Adrenal gland (tissue), 12 donors: ENCODE results near the gene ZNF253. TPM values are rescaled to one million over a fixed set of nuclear protein-coding genes. Genes with fewer than 3 reads are reported as not detected.
"Not testable (repeated sequence)": the region's sequence is repeated elsewhere in the genome, so short reads cannot be mapped to it uniquely, and the experiment has no call there.

Source experiments
- DNase-seq, 7 donors: peaks; one replicate each; pipeline ENCODE4 v3.0.0-alpha.2; 2019 to 2020
- H3K27ac ChIP-seq, 5 donors: fragments of 200-600 bp; sonication (generic) in 4 of 5; 1 replicate in 3 of 5; 2 replicates in 2 of 5; pipeline versions ENCODE4 v1.5.1 to v1.8.0; 2016 to 2020; ENCODE audit warnings: mild to moderate bottlenecking in 1 of 5
- H3K27me3 ChIP-seq: fragments of 200-600 bp; 2 replicates; pipeline ENCODE4 v1.8.0; 2021
- H3K36me3 ChIP-seq, 2 donors: fragments of 200-600 bp; replicated peaks in 1 of 2; 1 replicate in 1 of 2; 2 replicates in 1 of 2; pipeline versions ENCODE4 v1.5.1 to v1.8.0; 2018 to 2022
- H3K4me1 ChIP-seq, 2 donors: fragments of 200-600 bp; replicated peaks in 1 of 2; 1 replicate in 1 of 2; 2 replicates in 1 of 2; pipeline versions ENCODE4 v1.5.1 to v1.8.0; 2018 to 2021
- H3K4me3 ChIP-seq, 4 donors: fragments of 200-600 bp; sonication (generic) in 3 of 4; one replicate each; pipeline ENCODE4 v1.5.1; 2016 to 2018
- H3K9me3 ChIP-seq, 3 donors: fragments of 200-600 bp; sonication (generic) in 1 of 3; replicated peaks in 1 of 3; 1 replicate in 2 of 3; 2 replicates in 1 of 3; pipeline versions ENCODE4 v1.5.1 to v1.8.0; 2016 to 2021
- POLR2A ChIP-seq, 2 donors: fragments of 450-650 bp; IDR thresholded peaks; one replicate each; pipeline ENCODE4 v1.6.1; 2017; ENCODE audit warnings: antibody characterized with exemption in 2 of 2, mild to moderate bottlenecking in 2 of 2, moderate library complexity in 1 of 2
- WGBS, 4 donors: extraction: QIAGEN DNeasy Blood & Tissue Kit in 2 of 4; methylation state at CpG; one replicate each; pipeline versions ENCODE4 v1.1.5 to v1.1.7; 2013 to 2017; 5-methylcytosine and 5-hydroxymethylcytosine counted together
- intact Hi-C, 2 donors: fragments of 100-400 bp; cut with DNase I; formaldehyde crosslinking; loops; one replicate each; pipeline versions ENCODE4 v1.14.1 to v1.15.0; 2022 to 2023
- polyA plus RNA-seq, 3 donors: library from polyadenylated mRNA; stranded (reverse); fragments of 200-250 nt in 2 of 3; fragments of 350-450 nt in 1 of 3; fragmentation: Illumina TruSeq in 1 of 3; extraction: RNeasy Lipid Tissue Mini Kit (QIAGEN cat#74804) in 1 of 3; gene quantifications; one replicate each; pipeline ENCODE4 v1.2.3, GENCODE V29; 2013 to 2014
- total RNA-seq, 9 donors: library from RNA; depleted of rRNA in 4 of 9; stranded (reverse); fragments of >200 nt in 4 of 9; fragments of 120-200 nt in 1 of 9; fragmentation: NEBNext Ultra II Directional in 1 of 9; extraction: Animal tissue kit (Norgen Biotek cat#: 25700) in 1 of 9; gene quantifications; one replicate each; pipeline versions ENCODE4 v1.1.0 to v1.2.4, GENCODE V29; 2013 to 2023
- TF ChIP-seq, protein P1 (sequence below), 6 experiments: fragments of 450-650 bp in 4 of 6; fragments of 200-600 bp in 2 of 6; sonication (generic) in 1 of 6; IDR thresholded peaks; 1 replicate in 5 of 6; 2 replicates in 1 of 6; pipeline versions ENCODE4 v1.5.1 to v1.8.0; 2016 to 2021; ENCODE audit warnings: antibody characterized with exemption in 6 of 6, mild to moderate bottlenecking in 2 of 6, moderate library complexity in 1 of 6
- donor health status: healthy with polysubstance abuse.
- donor health status: Bipolar disorder and iron deficiency.
- donor health status: DM: yes; HTN: yes; CAD: no.
- donor health status: DM: no; HTN: no; CAD: no.
- donor health status: DM: no; HTN: no; CAD: no.
- donor health status: DM: yes; HTN: yes; CAD: no.

ZNF253 gene
- total and polyA plus RNA-seq, 12 donors: 2.7 to 19.7 (median 14.4) TPM

DNA sequence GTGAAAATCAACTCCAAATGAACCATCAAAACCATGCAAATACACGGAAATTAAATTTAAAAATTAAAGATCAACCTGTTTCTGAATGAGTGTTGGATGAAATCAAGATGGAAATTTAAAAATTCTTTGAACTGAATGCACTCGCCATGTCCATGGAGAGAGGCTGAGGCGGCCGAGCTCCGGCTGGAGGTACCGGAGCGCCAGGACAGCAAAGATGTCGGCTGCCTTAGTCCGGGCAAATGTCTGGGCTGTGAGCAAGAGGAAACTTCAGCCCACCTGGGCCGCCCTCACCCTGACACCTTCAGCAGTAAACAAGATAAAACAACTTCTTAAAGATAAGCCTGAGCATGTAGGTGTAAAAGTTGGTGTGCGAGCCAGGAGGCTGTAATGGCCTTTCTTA is 38.8 kb upstream of the ZNF253 start:
- intact Hi-C loops: no loop called here
- Histone ChIP-seq H3K4me3 (no peak overlapping the region), H3K27me3 (no peaks in the 10 kb centered on the region), H3K4me1 (peaks cover 3 to 4% of the 10 kb centered on the region in 2 donors), H3K36me3 (no peaks in the 10 kb centered on the region), H3K27ac (no peak overlapping the region), H3K9me3 (peaks cover 0 to 10% (median 5%) of the 10 kb centered on the region in 3 donors)
- TF ChIP-seq, protein P1, sequence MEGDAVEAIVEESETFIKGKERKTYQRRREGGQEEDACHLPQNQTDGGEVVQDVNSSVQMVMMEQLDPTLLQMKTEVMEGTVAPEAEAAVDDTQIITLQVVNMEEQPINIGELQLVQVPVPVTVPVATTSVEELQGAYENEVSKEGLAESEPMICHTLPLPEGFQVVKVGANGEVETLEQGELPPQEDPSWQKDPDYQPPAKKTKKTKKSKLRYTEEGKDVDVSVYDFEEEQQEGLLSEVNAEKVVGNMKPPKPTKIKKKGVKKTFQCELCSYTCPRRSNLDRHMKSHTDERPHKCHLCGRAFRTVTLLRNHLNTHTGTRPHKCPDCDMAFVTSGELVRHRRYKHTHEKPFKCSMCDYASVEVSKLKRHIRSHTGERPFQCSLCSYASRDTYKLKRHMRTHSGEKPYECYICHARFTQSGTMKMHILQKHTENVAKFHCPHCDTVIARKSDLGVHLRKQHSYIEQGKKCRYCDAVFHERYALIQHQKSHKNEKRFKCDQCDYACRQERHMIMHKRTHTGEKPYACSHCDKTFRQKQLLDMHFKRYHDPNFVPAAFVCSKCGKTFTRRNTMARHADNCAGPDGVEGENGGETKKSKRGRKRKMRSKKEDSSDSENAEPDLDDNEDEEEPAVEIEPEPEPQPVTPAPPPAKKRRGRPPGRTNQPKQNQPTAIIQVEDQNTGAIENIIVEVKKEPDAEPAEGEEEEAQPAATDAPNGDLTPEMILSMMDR (IDR thresholded peaks at IDR 0.05): no peak
- TF ChIP-seq POLR2A (IDR thresholded peaks at IDR 0.05): no peak
- 89 to 91% (median 90%) methylated on average over 11 of the region's 11 CpGs for WGBS, 4 donors
- DNase-seq: no peak

DNA sequence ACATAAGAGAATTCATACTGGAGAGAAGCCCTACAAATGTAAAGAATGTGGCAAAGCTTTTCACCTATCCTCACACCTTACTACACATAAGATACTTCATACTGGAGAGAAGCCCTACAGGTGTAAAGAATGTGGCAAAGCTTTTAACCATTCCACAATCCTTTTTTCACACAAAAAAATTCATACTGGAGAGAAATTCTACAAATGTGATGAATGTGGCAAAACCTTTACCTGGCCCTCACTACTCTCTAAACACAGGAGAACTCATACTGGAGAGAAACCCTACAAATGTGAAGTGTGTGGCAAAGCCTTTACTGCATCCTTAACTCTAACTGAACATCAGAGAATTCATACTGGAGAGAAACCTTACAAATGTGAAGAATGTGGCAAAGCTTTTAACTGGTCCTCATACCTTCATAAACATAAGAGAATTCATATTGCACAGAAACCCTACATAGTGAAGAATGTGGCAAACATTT is 30.1 kb upstream of the ZNF253 start:
- peaks cover 9 to 57% (median 26%) of the 10 kb centered on the region in 3 donors for H3K9me3 ChIP-seq
- DNase-seq: no peak
- no peaks in the 10 kb centered on the region for H3K27me3 ChIP-seq
- TF ChIP-seq POLR2A (IDR thresholded peaks at IDR 0.05): no peak
- TF ChIP-seq, protein P1 (IDR thresholded peaks at IDR 0.05): no peak
- H3K4me3 ChIP-seq: no peak overlapping the region
- intact Hi-C loops: no loop called here
- H3K36me3 ChIP-seq: no peaks in the 10 kb centered on the region
- no peak overlapping the region for H3K27ac ChIP-seq
- H3K4me1 ChIP-seq: no peaks in the 10 kb centered on the region

DNA sequence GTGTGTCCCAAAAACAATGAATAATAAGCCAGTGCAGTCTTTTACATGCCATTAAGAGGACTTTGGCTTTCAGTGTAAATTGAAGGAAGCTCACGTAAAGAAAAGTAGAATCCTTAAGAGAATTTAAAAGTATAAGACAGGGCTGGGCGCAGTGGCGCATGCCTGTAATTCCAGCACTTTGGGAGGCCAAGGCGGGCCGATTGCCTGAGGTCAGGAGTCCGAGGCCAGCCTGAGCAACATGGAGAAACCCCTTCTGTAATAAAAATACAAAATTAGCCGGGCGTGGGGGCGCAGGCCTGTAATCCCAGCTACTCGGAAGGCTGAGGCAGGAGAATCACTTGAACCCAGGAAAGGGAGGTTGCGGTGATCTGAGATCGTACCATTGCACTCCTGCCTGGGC is 17.9 kb upstream of the ZNF253 start:
- Histone ChIP-seq H3K9me3 (no peaks in the 10 kb centered on the region), H3K4me1 (no peaks in the 10 kb centered on the region), H3K27ac (no peak overlapping the region), H3K36me3 (no peaks in the 10 kb centered on the region), H3K27me3 (no peaks in the 10 kb centered on the region), H3K4me3 (no peak overlapping the region)
- 92 to 96% (median 94%) methylated on average over 12 of the region's 12 CpGs for WGBS, 4 donors
- no peak for DNase-seq
- intact Hi-C loops: no loop called here
- no peak for TF ChIP-seq POLR2A (IDR thresholded peaks at IDR 0.05)
- TF ChIP-seq, protein P1 (IDR thresholded peaks at IDR 0.05): no peak

DNA sequence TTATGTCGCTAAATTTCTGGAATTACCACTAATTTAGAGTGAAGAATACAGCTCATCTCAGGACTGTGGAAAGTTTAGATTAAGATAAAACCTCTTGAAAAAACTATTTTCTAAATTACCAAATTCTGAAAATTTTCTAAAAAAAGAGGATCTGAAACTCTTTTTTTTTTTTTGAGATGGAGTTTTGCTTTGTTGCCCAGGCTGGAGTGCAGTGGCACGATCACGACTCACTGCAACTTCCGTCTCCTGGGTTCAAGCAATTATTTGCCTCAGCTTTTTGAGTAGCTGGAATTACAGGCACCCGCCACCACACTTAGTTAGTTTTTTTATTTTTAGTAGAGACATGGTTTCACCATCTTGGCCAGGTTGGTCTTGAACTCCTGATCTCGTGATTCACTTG is 16.6 kb upstream of the ZNF253 start:
- Histone ChIP-seq H3K36me3 (no peaks in the 10 kb centered on the region), H3K4me3 (no peak overlapping the region), H3K27me3 (no peaks in the 10 kb centered on the region), H3K4me1 (no peaks in the 10 kb centered on the region), H3K27ac (no peak overlapping the region), H3K9me3 (no peaks in the 10 kb centered on the region)
- DNase-seq: no peak
- TF ChIP-seq POLR2A (IDR thresholded peaks at IDR 0.05): no peak
- TF ChIP-seq, protein P1 (IDR thresholded peaks at IDR 0.05): no peak
- WGBS, 4 donors: 89 to 92% (median 90%) methylated on average over 6 of the region's 6 CpGs
- intact Hi-C loops: no loop called here

DNA sequence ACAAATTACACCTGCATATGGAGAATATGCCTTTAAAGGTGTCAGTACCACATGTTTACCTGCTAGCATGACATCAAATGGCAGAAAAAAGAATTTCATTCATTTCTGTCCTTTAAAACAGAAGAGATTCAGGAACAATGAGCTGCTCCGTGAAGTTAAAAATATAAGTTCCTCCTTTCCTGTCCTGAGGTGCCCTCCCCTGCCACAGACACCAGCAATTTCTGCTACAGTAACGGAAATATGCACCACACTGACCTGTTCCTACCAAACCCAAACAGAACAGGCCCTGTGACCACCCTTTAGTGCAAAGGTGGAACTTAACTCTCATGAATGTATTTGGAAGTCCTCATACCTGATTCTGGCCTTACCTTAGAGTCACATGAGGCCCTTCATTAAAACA is 13.9 kb upstream of the ZNF253 start:
- intact Hi-C loops: not testable (repeated sequence)

More for the DNA sequence above, 13.9 kb upstream of the ZNF253 start:
- not testable (repeated sequence) for DNase-seq, H3K27ac ChIP-seq, H3K36me3 ChIP-seq, H3K4me3 ChIP-seq, H3K27me3 ChIP-seq, H3K9me3 ChIP-seq, H3K4me1 ChIP-seq
- WGBS, 4 donors: 53 to 77% (median 66%) methylated on average over 2 of the region's 2 CpGs
